Hepatocyte (in vitro differentiated cells): ENCODE measurements around the gene DHRS3. TPM values are rescaled to one million over a fixed set of nuclear protein-coding genes. Genes with fewer than 3 reads are reported as not detected.
"Not testable (repeated sequence)": the region's sequence is repeated elsewhere in the genome, so short reads cannot be mapped to it uniquely, and the experiment has no call there.

Source experiments
- DNase-seq: peaks from one replicate; pipeline ENCODE4 v3.0.0-alpha.2; 2016; ENCODE audit warnings: low spot score
- H2AFZ ChIP-seq: fragments of 200-600 bp; sonication (generic); 2 replicates; pipeline ENCODE4 v1.6.0; 2016; ENCODE audit warnings: antibody characterized with exemption, mild to moderate bottlenecking
- H3K27ac ChIP-seq: fragments of 200-600 bp; sonication (generic); 2 replicates; pipeline ENCODE4 v1.5.1; 2016; ENCODE audit warnings: mild to moderate bottlenecking
- H3K27me3 ChIP-seq: fragments of 200-600 bp; sonication (generic); 2 replicates; pipeline ENCODE4 v1.6.1; 2016
- H3K36me3 ChIP-seq: fragments of 200-600 bp; sonication (generic); replicated peaks from 2 replicates; pipeline ENCODE4 v1.5.1; 2016; ENCODE audit warnings: low read depth; ENCODE audit not compliant: insufficient read depth
- H3K4me1 ChIP-seq: fragments of 200-600 bp; sonication (generic); 2 replicates; pipeline ENCODE4 v1.5.1; 2016; ENCODE audit warnings: mild to moderate bottlenecking, moderate library complexity; ENCODE audit not compliant: insufficient read depth
- H3K4me2 ChIP-seq: fragments of 200-600 bp; sonication (generic); 2 replicates; pipeline ENCODE4 v1.6.0; 2016
- H3K4me3 ChIP-seq: fragments of 200-600 bp; sonication (generic); 2 replicates; pipeline ENCODE4 v1.5.1; 2016; ENCODE audit warnings: mild to moderate bottlenecking
- H3K79me2 ChIP-seq: fragments of 200-600 bp; sonication (generic); 2 replicates; pipeline ENCODE4 v1.6.0; 2017; ENCODE audit warnings: mild to moderate bottlenecking
- H3K9me2 ChIP-seq: fragments of 200-600 bp; sonication (generic); replicated peaks from 2 replicates; pipeline ENCODE4 v1.6.0; 2017; ENCODE audit warnings: mild to moderate bottlenecking; ENCODE audit not compliant: insufficient read depth
- H3K9me3 ChIP-seq: fragments of 200-600 bp; sonication (generic); 2 replicates; pipeline ENCODE4 v1.5.1; 2016; ENCODE audit warnings: low read depth, mild to moderate bottlenecking
- H4K20me1 ChIP-seq: fragments of 200-600 bp; sonication (generic); 2 replicates; pipeline ENCODE4 v1.6.0; 2016; ENCODE audit warnings: mild to moderate bottlenecking; ENCODE audit not compliant: insufficient read depth, poor library complexity, severe bottlenecking
- EZH2 ChIP-seq: fragments of 200-600 bp; sonication (generic); IDR thresholded peaks from 2 replicates; pipeline ENCODE4 v1.6.1; 2016; ENCODE audit warnings: antibody characterized with exemption, mild to moderate bottlenecking, borderline replicate concordance
- EZH2phosphoT487 ChIP-seq: fragments of 200-600 bp; sonication (generic); IDR thresholded peaks from one replicate; pipeline ENCODE4 v1.6.1; 2018; ENCODE audit warnings: antibody characterized with exemption, mild to moderate bottlenecking, low read depth, moderate library complexity; ENCODE audit not compliant: unreplicated experiment, severe bottlenecking
- WGBS: methylation state at CpG from one replicate; pipeline ENCODE4 v1.1.6; 2016; ENCODE audit warnings: low lambda C conversion rate; ENCODE audit errors: missing lambda C conversion rate; 5-methylcytosine and 5-hydroxymethylcytosine counted together
- polyA plus RNA-seq: library from polyadenylated mRNA; unstranded; fragments of >200 nt; fragmentation: Nextera tagmentation; extraction: Ambion mirVana; gene quantifications from 2 replicates; pipeline ENCODE4 v1.2.1, GENCODE V29; 2016
- total RNA-seq: library from RNA; depleted of rRNA; stranded (reverse); fragments of >200 nt; gene quantifications from 2 replicates; pipeline ENCODE4 v1.2.3, GENCODE V29; 2014
- TF ChIP-seq, protein P1 (sequence below): fragments of 200-600 bp; sonication (generic); IDR thresholded peaks from 2 replicates; pipeline ENCODE4 v1.5.1; 2016; ENCODE audit warnings: antibody characterized with exemption, mild to moderate bottlenecking; ENCODE audit not compliant: poor library complexity

DHRS3 gene
- total and polyA plus RNA-seq, 2 experiments from 2014 or later = 75.9 to 103 TPM

DNA sequence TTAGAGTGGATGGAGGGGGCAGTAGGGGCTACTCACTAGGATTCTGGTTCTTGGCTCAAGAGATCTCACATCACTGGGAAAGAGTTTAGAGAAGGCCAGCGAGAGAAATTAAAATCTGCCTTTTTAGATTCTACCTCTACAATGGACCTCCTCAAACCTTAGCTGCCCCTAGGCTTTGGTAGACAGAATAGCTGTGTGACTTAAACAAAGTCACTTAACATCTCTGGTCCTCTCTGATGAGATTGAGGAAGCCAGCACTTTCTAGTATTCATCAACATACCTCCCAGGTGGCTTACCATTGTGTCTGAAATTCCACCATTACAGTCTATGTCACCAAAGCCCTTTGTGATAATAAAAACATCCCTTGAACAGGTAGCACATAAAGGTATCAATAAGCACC is 44.5 kb upstream of the DHRS3 start:
- no peak for DNase-seq
- Histone ChIP-seq H3K9me3 (no peaks in the 10 kb centered on the region), H3K4me2 (no peak overlapping the region), H4K20me1 (no peaks in the 10 kb centered on the region), H2AFZ (no peak overlapping the region), H3K27ac (no peak overlapping the region), H3K4me1 (no peaks in the 10 kb centered on the region), H3K36me3 (no peaks in the 10 kb centered on the region), H3K4me3 (no peak overlapping the region), H3K79me2 (no peaks in the 10 kb centered on the region), H3K9me2 (no peaks in the 10 kb centered on the region), H3K27me3 (no peaks in the 10 kb centered on the region)
- 92% methylated on average over 1 of the region's 1 CpG for WGBS
- TF ChIP-seq, protein P1, sequence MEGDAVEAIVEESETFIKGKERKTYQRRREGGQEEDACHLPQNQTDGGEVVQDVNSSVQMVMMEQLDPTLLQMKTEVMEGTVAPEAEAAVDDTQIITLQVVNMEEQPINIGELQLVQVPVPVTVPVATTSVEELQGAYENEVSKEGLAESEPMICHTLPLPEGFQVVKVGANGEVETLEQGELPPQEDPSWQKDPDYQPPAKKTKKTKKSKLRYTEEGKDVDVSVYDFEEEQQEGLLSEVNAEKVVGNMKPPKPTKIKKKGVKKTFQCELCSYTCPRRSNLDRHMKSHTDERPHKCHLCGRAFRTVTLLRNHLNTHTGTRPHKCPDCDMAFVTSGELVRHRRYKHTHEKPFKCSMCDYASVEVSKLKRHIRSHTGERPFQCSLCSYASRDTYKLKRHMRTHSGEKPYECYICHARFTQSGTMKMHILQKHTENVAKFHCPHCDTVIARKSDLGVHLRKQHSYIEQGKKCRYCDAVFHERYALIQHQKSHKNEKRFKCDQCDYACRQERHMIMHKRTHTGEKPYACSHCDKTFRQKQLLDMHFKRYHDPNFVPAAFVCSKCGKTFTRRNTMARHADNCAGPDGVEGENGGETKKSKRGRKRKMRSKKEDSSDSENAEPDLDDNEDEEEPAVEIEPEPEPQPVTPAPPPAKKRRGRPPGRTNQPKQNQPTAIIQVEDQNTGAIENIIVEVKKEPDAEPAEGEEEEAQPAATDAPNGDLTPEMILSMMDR = no peak
- TF ChIP-seq EZH2phosphoT487 = no peak
- no peak for TF ChIP-seq EZH2

DNA sequence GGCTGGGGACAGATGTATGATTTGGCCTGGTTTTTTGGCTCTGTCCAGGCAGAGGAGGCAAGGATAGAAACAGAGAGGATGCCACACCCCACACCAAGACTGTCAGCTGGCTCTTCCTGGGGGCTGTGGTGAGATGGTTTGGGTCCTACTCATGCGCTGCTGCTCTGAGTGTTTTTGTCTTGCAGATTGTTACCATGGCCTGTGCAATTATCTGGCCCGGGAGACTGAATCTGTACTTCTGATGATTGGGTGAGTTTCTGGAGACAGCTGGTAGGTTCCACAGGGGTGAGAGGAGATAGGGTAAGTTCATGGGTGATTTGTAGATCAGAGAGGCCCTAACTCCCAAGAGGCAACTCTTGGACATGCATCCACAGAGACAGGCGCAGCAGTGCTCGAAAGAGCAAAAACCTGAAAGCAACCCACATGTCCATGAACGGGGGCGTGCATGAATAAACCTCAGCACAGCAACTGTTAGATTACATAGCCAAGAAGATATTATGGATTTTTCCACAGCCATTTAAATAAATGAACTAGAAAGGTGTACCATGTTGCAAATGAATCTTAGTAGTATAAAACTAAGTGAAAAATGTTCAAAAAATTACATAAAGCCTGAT is 43.7 kb upstream of the DHRS3 start:
- Histone ChIP-seq H4K20me1 (no peaks in the 10 kb centered on the region), H3K9me3 (no peaks in the 10 kb centered on the region), H3K4me3 (no peak overlapping the region), H3K9me2 (no peaks in the 10 kb centered on the region), H3K36me3 (no peaks in the 10 kb centered on the region), H3K4me2 (no peak overlapping the region), H3K27ac (no peak overlapping the region), H3K27me3 (no peaks in the 10 kb centered on the region), H2AFZ (no peak overlapping the region), H3K79me2 (no peaks in the 10 kb centered on the region), H3K4me1 (no peaks in the 10 kb centered on the region)
- no peak for DNase-seq
- WGBS = 92% methylated on average over 6 of the region's 6 CpGs
- TF ChIP-seq, protein P1 = no peak
- no peak for TF ChIP-seq EZH2phosphoT487

DNA sequence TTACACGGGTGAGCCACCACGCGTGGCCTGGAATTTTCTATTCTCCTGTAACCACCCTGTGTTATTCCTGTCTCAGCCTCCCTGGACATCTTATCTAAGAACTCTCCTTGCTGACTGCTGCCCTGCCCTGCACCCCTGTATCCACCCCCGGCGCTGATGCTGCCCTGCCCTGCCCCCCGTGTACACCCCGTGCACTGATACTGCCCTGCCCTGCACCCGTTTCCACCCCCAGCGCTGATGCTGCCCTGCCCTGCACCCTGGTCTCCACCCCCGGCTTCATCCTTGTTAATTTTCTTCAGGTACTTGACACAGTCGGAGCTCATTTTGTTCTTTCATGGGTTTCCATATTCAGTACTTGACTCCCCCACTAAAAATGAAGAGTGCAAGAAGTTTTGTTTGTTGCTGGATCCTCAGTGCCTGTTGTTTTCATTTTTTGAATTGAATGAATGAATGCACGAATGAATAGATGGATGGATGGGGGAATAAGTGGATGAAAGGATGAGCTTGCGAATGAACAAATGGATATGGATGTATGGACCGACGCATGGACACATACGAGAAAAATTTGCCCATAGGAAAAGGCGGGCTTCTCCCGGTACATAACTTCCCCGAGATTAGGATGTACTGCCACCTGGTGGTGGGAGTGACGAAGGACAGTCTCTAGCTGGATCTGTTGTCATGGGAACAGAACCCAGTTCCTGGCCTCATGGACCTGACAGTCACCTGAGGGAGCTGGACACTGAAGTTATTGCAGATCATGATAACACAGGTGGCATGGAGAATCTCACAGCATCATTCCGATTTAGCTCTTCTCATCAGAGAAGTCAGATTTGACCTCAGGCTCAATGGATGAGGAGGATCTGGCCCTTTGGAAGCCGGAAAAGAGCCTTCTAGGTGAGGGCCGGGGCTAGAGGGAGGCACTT is 40.8 kb upstream of the DHRS3 start:
- TF ChIP-seq, protein P1 = peak; percentile 89
- no peak for TF ChIP-seq EZH2
- no peak for TF ChIP-seq EZH2phosphoT487
- Histone ChIP-seq H2AFZ (no peak overlapping the region), H3K79me2 (no peaks in the 10 kb centered on the region), H3K9me3 (no peaks in the 10 kb centered on the region), H3K9me2 (no peaks in the 10 kb centered on the region), H3K4me2 (no peak overlapping the region), H4K20me1 (no peaks in the 10 kb centered on the region), H3K4me3 (no peak overlapping the region), H3K4me1 (peaks cover 11% of the 10 kb centered on the region), H3K27ac (no peak overlapping the region), H3K27me3 (no peaks in the 10 kb centered on the region), H3K36me3 (no peaks in the 10 kb centered on the region)
- DNase-seq = peak; percentile 86
- 52% methylated on average over 22 of the region's 23 CpGs for WGBS

DNA sequence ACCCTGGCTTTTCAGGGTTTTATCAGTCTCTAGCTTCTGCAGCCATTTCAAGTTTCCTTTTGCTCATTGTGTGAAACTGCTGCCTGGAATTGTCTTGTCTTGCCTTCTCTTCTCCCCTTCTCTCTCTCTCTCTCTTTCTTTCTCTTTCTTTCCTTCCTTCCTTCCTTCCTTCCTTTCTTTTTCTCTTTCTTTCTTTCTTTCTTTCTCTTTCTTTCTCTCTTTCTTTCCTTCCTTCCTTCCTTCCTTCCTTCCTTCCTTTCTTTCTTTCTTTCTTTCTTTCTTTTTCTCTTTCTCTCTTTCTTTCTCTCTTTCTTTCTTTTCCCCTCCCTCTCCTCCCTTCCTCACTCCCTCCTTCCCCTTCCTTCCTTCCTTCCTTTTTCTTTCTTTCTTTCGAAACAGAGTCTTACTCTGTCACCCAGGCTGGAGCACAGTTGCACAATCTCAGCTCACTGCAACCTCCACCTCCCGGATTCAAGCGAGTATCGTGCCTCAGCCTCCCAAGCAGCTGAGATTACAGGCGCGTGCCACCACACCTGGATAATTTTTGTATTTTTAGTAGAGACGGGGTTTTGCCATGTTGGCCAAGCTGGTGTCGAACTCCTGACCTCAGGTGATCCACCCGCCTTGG is 40.0 kb upstream of the DHRS3 start:
- not testable (repeated sequence) for H3K27ac ChIP-seq, H3K4me2 ChIP-seq, H3K27me3 ChIP-seq, H3K4me3 ChIP-seq, H4K20me1 ChIP-seq, H3K36me3 ChIP-seq, H3K9me2 ChIP-seq, H3K79me2 ChIP-seq, H3K9me3 ChIP-seq, H2AFZ ChIP-seq, DNase-seq
- WGBS = 97% methylated on average over 9 of the region's 9 CpGs
- peaks cover 11% of the 10 kb centered on the region for H3K4me1 ChIP-seq
